HCEC 1CT (cell line): ENCODE results near the gene CFAP119.
A peak's percentile ranks its signal among the peaks of the same experiment; 100 is the strongest.

ENCODE experiments used
- DNase-seq: peaks from one replicate; pipeline ENCODE4 v3.0.0-alpha.2; 2017

The CFAP119 gene

GRCh38 chr16:30760577-30761426, 1.1 kb downstream of the CFAP119 start:
- no peak for DNase-seq

DNA sequence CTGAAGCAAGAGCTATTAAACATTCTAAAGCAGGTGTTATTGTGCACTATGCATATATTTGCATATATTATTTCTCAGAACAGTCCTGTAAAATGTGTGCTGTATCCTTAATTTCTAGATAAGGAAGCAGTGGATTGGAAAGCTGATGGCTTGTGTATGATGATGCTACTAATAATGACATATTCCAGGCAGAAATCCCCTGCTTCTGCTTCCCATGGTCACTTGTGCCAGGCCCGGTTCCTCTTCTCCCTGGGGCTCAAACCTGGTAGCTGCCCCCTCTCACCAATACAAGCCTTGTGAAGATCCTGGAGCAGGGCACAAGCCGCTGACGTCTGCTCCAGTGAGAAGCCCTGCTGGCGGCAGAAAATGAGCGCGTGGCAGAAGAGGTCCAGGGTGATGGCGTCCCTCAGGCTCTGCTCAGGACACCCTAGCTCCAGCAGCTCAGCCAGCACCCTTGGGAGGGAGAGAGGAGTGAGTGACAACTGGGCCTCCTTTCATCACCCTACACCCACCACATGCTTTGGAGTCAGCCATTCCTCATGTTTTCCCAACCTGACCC, 1.8 kb downstream of the CFAP119 start:
- no peak for DNase-seq

DNA sequence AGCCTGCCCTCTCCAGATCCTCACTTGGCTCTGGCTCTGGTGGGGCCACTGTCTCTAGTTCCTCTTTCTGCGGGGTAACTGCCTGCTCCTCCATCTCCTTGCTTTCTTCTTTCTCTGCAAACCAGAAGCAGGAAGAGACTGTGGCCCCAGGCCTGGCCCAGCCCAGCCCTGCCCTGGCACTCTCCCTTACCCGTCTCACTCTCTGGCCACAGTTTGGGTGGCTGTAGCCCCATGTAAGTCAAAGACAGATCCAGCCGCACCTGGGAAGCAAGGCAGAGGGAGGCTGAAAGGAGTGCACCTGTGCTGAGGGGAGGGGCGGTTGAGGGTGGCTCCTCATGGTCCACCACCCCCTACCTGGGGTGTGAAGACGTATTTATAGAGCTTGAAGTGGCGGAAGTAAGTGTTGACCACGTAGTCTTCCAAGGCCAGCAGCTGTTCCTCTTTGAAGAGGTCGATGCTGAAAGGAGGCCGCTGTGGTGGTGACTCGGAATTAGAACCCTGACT, 2.8 kb downstream of the CFAP119 start:
- no peak for DNase-seq

DNA sequence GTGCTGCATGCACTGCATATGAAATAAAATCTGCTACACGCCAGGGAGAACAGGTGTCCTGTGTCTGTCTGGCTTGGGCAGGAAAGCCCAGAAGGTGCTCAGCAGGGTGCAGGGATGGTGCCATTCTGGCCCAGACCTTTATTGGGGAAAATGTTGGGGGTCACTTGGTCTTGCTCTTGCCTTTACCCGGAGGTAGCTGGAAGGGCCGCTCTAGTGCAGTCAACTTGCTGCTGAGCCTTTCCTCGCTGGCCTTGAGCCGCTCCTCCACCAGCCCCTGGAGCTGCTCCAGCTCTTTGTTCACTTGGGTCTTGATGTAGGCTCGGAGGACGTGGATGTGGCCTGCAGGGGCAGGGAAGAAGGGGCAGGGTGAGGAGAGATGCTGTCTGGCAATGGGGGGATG, 4.5 kb downstream of the CFAP119 start:
- no peak for DNase-seq

- DNase-seq, result no peak
Measured at GRCh38 chr16:30756781-30757100, 5.1 kb downstream of the CFAP119 start.

- no peak for DNase-seq
Measured at GRCh38 chr16:30755955-30756780, 5.7 kb downstream of the CFAP119 start.

DNA sequence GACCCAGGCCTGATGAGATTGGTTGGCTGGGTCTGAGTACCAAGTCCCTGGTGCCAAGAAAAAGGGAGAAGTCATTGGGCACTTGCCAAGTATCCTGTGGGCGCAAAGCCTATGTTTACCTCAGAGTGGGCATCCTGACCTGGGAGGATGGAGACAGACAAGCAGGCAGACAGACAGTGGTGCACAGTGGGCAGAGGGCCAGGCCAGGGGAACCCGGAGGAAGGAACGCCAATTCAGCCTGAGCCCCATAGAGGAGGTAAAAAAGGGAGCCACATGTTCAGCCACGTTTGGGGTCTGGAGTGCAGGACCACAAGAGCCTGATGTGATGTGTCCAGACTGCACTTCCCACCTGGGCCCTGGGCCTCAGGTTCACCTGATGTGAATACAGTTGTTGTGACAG, 8.3 kb downstream of the CFAP119 start:
- no peak for DNase-seq

DNA sequence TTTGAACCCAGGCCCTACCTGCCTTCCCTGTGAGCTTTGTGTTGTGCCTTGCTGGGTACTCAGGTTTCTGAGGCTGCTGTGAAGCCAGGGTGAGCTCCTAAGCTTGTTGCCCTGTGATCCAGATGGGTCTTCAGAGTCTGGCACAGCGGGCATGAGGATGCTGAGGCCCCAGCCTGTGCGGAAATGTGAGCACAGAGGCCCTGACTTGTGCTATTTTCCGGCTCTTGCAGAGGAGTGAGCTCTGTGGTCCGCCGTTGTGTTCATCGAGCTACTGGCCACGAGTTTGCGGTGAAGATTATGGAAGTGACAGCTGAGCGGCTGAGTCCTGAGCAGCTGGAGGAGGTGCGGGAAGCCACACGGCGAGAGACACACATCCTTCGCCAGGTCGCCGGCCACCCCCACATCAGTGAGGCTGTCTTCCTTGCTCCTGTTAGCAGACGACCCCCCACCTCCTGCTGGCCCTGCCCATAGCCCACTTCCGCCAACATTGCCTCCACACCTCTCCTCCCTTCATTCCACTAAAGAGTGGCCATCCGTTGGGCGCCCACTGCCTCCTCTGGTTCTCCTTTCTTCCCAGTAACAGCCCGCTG, 10.9 kb downstream of the CFAP119 start:
- no peak for DNase-seq

GRCh38 chr16:30750201-30750600, 11.7 kb downstream of the CFAP119 start:
- no peak for DNase-seq

- peak; percentile 32 for DNase-seq
Measured at GRCh38 chr16:30748634-30749445, 13.0 kb downstream of the CFAP119 start.

DNA sequence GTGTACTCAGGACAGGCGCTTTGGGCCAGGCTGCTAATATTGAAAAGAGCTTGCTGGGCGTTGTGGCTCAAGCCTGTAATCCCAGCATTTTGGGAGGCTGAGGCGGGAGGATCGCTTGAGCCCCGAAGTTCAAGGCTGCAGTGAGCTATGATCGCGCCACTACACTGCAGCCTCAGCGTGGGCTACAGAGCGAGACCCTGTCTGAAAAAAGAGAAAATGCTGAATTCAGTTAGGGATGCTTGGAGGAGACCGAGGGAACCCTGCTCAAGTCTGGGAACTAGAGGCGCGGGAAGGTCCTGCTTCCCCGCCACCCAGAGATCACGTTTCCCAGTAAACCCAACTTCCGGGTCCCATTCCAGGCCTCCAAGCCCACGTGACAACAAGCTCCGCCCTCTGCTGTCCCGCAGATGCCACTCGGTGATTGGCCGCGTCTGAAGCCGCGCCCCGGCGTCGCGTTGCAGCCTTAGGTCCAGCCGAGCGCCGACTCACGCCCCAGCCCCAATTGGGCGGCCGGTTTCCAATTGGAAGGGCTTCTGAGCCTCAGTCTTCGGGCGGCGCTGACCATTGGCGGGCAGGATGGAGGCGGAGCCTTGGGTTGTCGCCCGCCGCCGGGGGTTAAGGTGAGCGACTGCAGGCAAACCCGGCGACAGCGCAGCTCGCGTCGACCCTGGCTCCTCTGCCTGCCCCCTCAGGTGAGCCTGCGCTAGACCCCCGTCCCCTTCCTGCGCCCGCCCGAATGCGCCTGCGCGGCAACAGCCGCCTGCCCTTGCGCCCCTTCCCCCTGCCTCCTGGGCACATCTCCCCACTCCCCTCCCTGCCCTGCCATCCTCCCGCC, 13.8 kb downstream of the CFAP119 start, which contains the start of gene PHKG2:
Gene PHKG2 (plus strand): TSS at position 627 of the 835 bp plus-strand sequence. CDS start 396 bp downstream, outside the sequence.
- peak; percentile 99 for DNase-seq

- peak; percentile 31 for DNase-seq
Measured at GRCh38 chr16:30747331-30747730, 14.5 kb downstream of the CFAP119 start.

GRCh38 chr16:30746638-30747175, 15.2 kb downstream of the CFAP119 start:
- no peak for DNase-seq

- DNase-seq, result no peak
Measured at GRCh38 chr16:30745082-30745481, 16.8 kb downstream of the CFAP119 start.

DNA sequence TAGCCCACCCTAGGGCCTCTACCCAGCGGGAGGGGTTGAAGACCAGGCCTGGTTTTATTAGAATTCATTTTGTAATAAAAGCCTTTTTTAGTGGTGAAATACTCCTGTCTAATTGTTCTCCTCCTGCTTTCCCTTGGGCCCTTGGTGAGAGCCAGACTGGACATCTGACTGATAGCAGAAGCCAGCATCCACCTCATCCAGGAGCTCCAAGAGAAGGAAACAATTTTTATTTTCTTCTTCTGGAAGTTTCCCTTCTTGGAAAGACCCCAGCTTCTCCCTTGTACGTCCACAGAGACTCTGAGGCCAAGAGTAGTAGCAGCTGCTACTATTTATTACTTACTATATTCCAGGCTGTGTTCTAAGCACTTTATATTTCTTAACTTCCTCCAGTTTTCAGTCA, 17.7 kb downstream of the CFAP119 start:
- DNase-seq, result no peak

- DNase-seq, result no peak
Measured at GRCh38 chr16:30743716-30744115, 18.1 kb downstream of the CFAP119 start.

DNA sequence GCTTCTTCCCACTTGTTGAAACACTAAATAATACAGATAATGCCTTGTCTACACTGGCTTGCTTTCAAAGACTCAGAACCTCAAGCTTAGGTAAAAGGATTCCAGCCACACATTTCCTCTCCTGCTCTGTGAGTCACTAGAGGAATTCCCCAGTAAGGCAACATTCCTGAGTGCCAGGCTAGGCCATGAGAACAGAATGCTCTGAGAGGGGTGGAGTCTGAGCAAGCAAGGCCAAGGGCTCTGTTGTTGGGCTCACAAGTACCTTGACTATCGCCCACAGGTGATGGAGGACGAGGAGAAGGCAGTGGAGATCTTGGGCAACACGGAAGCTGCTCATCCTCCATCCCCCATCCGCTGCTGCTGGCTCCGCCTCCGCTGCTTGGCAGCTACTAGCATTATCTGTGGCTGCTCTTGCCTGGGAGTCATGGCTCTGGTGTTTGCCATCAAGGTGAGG, 20.4 kb downstream of the CFAP119 start:
- DNase-seq, result peak; percentile 76

GRCh38 chr16:30740364-30741251, 21.3 kb downstream of the CFAP119 start:
- DNase-seq, result peak; percentile 75
